GM10266 (cell line): ENCODE results near the gene DNAJB2.

Source experiments
- DNase-seq: peaks from one replicate; pipeline ENCODE4 v3.0.0; 2012; ENCODE audit errors: extremely low spot score
- TF ChIP-seq, protein P1 (sequence below): IDR thresholded peaks from 2 replicates; pipeline ENCODE4 v1.5.1; 2012; ENCODE audit warnings: mild to moderate bottlenecking, low read depth; ENCODE audit not compliant: control insufficient read depth, insufficient read depth; ENCODE audit errors: missing control alignments

Gene DNAJB2

DNA sequence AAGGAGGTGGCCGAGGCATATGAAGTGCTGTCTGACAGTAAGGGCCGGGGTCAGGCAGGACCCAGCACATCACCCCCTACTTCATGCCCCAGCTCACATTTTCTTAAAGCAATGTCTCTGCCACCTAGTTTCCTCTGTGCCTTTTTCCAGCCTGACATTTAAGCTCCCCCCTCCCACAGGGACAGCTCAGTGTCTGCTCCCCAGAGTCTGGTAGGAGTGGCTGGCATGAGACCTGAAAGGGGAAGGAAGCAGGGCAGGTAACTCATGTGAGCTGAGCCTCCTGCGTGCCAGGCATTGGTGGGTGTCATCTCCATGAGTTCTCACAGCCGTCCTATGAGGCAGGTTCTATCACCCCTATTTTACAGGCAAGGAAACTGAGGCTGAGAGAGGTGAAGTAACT, 1.5 kb downstream of the DNAJB2 start:
- DNase-seq, result no peak
- TF ChIP-seq, protein P1, sequence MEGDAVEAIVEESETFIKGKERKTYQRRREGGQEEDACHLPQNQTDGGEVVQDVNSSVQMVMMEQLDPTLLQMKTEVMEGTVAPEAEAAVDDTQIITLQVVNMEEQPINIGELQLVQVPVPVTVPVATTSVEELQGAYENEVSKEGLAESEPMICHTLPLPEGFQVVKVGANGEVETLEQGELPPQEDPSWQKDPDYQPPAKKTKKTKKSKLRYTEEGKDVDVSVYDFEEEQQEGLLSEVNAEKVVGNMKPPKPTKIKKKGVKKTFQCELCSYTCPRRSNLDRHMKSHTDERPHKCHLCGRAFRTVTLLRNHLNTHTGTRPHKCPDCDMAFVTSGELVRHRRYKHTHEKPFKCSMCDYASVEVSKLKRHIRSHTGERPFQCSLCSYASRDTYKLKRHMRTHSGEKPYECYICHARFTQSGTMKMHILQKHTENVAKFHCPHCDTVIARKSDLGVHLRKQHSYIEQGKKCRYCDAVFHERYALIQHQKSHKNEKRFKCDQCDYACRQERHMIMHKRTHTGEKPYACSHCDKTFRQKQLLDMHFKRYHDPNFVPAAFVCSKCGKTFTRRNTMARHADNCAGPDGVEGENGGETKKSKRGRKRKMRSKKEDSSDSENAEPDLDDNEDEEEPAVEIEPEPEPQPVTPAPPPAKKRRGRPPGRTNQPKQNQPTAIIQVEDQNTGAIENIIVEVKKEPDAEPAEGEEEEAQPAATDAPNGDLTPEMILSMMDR, result no peak

DNA sequence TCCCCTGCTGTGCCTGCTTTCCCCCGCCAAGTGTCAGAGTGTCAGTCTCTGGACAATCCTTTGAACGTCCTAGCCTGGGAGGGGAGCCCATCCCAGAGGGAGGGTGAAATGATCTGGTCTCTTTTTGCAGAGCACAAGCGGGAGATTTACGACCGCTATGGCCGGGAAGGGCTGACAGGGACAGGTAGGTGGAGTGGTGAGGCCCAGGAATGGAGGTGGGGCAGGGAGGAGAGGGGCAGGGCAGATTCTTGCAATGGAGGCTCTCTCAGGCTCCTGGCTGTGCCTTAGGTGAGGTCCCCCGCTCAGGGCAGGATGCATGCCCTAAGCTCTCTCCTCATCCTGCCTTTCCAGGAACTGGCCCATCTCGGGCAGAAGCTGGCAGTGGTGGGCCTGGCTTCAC, 2.4 kb downstream of the DNAJB2 start:
- no peak for DNase-seq
- TF ChIP-seq, protein P1, result no peak

DNA sequence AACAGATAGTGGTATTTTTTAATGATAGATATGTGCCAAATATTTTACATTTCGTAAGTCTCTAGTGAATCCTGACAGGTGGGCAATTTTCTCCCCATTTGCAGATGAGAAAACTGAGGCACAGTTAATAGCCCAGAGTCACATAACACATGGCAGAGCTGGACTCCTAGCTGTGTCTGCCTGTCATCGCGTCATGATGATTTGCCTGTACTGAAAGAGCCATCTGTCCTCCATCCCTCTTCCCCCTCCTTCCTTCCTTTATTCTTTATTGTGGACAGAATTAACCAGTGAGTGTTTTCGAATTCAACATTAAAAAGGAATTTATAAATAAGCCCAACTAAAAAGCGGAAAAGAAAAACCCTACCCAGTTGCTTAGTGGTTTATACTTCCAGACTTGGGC, 3.2 kb downstream of the DNAJB2 start:
- DNase-seq, result no peak
- TF ChIP-seq, protein P1, result no peak

DNA sequence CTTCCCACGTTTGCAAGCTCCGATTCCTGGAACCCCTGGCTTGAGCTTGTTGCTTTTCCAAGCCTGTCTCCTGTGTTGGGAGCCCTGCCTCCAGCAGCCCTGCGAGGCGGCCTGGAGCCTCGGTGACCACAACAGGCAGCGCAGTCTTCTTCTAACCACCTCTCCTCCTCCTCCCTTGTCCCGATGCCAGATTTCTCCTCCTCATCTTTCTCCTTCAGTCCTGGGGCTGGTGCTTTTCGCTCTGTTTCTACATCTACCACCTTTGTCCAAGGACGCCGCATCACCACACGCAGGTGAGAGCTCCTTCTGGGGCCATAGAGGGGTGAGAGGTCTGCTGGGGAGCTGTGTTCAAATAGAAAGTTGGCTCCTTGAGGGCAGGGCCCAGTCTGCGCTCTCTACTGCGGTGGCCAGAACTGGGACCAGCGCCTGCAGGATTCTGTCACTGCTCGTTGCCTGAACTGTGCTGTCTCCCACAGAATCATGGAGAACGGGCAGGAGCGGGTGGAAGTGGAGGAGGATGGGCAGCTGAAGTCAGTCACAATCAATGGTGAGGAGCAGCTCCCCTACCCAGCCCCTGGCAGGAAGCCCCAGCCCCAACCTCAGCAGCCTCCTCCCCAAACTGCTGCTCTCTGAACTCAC, 3.9 kb downstream of the DNAJB2 start:
- TF ChIP-seq, protein P1, result no peak
- no peak for DNase-seq

DNA sequence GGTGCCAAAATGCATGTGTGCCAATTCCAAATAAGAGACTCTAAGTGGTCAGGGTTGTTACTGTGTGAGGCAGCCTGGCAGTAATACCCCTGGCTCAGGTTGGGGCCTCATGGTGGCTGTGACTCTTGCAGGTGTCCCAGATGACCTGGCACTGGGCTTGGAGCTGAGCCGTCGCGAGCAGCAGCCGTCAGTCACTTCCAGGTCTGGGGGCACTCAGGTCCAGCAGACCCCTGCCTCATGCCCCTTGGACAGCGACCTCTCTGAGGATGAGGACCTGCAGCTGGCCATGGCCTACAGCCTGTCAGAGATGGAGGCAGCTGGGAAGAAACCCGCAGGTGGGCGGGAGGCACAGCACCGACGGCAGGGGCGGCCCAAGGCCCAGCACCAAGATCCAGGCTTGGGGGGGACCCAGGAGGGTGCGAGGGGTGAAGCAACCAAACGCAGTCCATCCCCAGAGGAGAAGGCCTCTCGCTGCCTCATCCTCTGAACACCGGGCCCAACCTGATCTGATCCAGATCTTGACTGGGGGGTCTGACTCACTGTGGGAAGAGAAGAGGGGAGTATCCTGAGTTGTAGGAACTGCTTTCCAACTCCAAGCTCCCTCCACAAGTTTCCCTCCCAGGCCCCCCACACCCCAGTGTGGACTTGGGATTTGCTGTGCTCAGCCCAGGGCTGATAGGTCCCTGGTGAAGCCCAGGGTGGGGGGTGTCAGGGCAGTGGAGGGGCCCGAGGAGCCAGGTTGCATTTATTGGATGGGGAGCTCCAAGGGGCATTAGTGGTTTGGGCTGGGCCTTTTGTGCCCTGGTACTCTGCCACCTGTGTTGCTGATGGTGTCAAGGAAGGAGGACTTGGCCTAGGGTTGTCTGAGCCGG, 5.6 kb downstream of the DNAJB2 start:
- DNase-seq, result no peak
- TF ChIP-seq, protein P1, result no peak

DNA sequence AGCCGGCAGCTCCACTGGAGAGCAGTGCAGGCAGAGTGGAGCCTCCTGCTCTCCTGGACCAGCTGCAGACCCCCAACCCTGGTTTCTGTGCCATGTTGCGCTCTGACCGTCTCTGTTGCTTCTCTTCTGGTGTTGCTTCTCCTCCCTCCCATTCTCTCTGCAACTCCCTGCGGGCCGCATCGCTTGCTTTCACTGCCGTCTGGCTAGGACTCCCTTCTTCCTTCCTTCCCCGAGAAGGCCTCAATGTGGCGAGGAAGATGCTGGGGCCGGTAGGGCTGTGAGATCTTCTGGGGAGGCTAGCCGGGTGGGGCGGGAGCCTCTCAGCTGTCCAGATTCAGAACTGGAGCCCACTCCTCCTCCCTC, 6.2 kb downstream of the DNAJB2 start:
- TF ChIP-seq, protein P1, result no peak

DNA sequence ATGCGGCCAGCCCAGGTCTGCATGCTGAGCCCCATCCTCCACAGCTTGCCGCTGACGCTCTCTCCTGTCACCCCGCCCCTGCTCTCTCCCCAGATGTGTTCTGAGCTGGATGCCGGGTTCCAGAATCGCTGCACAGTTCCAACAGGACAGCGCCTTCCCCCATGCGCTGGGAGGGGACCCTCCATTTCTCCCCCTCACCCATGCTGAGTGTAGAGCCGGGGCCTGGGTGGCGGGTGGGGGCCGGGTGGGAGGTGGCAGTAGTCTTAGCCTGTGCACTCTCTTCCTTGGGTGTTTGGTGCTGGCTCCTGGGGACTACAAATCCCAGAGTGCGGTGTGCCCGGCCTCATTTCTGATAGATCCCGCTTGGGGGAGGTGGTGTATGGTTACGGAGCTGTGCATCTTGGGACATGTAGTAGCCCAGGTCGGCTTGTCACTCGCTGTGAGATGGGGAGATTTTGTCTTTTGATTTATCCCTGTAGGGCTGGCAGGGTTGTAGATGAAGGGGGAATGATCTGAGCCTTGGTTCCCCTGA, 6.8 kb downstream of the DNAJB2 start:
- TF ChIP-seq, protein P1, result no peak
- no peak for DNase-seq

More for the DNA sequence above, 6.2 kb downstream of the DNAJB2 start:
- DNase-seq, result no peak
